Ramos (cell line): ENCODE data around the gene NAV2.

Experiments used
- in situ Hi-C: fragments of 300-500 bp; cut with MboI; formaldehyde crosslinking; loops from one replicate; pipeline ENCODE4 v1.14.3; 2022; ENCODE audit warnings: low sequenced_read_pairs; ENCODE audit not compliant: unreplicated experiment

Gene NAV2, protein sequence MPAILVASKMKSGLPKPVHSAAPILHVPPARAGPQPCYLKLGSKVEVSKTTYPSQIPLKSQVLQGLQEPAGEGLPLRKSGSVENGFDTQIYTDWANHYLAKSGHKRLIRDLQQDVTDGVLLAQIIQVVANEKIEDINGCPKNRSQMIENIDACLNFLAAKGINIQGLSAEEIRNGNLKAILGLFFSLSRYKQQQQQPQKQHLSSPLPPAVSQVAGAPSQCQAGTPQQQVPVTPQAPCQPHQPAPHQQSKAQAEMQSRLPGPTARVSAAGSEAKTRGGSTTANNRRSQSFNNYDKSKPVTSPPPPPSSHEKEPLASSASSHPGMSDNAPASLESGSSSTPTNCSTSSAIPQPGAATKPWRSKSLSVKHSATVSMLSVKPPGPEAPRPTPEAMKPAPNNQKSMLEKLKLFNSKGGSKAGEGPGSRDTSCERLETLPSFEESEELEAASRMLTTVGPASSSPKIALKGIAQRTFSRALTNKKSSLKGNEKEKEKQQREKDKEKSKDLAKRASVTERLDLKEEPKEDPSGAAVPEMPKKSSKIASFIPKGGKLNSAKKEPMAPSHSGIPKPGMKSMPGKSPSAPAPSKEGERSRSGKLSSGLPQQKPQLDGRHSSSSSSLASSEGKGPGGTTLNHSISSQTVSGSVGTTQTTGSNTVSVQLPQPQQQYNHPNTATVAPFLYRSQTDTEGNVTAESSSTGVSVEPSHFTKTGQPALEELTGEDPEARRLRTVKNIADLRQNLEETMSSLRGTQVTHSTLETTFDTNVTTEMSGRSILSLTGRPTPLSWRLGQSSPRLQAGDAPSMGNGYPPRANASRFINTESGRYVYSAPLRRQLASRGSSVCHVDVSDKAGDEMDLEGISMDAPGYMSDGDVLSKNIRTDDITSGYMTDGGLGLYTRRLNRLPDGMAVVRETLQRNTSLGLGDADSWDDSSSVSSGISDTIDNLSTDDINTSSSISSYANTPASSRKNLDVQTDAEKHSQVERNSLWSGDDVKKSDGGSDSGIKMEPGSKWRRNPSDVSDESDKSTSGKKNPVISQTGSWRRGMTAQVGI (N-terminal part only)

DNA sequence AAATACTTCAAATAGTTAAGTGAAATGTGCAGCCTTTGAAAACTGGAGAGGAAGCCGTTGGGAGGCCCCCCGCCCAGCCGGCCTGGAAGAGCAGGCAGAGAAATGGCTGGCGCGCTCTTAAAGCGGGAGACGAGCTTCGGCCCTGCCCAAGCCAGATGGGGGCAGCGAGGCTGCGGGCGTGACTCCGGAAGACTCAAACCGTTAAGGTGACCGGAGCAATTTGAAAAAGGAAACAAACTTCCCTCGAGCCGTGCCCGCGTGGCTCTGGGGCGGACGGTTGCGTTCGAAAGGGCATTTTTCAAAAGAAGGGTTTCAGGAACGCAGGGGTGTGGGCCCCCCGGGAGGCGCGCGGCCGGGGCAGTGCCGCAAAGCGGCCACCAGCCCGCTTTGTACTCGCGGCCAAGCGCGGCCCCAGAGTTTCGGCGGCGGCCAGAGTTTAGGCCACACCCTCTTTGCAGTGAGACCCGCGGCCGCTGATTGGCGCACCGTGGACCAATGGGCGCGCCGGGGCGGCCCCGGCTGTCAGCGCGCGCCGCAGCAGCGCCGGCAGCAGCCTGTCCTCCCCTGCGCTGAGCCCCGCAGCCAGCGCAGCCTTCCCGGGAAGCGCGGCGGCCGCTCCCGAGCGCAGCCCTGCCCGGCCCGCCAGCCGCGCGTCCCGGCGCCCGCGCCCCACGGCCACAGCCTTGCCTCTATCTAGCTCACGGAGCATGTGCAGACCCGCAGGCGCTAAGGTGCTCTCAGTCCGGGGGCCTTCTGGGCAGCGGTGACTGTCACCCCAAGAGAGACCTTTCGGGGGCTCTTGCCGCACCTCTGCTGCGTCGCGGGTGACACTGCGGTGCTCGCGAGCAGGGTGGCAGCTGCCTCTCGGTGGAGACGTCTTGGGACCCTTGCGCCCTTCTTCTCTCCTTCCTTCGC lies at the start of gene NAV2:
Gene NAV2, plus strand, starts transcription at position 557 of the 915 bp plus-strand sequence. CDS start 859 bp downstream, outside the sequence.
- in situ Hi-C loops, result no loop called here

DNA sequence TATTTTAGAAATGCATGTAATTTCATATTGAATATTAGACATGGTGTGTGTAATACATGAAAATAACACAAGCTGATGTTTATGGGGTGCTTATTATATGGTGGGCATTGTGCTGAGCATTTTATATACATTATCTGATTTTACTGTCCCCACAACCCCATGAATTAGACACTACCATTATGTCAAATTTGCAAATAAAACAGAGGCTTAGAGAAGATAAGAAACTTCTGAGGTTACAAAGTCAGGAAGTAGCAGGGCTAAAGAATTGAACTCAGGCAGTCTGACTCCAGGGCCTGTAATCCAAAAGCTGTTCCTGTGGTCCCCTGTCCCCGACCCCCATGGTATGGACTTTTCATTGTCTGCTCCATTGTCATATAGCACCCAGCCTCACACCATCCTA lies 49.4 kb upstream of the NAV2 start:
- in situ Hi-C loops, result no loop called here

DNA sequence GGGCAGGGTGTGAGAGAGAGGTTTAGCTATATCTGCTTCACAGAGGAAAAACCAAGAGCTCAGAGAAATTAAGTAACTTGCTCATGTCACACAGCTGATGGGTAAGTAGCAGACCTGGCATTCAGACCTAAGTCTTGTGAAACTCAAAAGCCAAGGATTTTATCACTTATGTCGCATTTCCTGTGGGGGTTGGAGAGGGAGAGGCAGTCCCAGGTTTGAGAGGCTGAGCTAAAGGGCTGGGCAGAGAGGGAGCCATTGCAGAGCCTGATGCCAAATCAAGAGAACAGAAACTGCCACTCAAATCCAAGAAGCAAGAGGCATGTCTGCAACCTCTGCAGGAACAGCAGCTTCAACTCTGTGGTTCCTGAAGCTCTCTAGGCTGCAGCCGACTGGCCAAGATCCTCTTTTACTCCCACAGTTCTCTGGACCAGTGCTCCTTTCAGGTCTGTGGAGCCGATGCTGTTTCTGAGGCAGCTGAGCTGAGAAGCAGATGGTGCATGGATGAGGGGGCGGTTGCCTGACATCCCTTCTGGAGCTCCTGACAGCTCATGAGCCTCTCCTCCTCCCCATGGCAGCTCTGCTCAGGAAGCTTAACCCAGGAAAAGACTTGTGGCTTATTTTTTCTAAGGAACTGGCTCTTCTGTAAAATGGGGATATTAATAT lies 47.6 kb upstream of the NAV2 start:
- in situ Hi-C loops, result no loop called here

DNA sequence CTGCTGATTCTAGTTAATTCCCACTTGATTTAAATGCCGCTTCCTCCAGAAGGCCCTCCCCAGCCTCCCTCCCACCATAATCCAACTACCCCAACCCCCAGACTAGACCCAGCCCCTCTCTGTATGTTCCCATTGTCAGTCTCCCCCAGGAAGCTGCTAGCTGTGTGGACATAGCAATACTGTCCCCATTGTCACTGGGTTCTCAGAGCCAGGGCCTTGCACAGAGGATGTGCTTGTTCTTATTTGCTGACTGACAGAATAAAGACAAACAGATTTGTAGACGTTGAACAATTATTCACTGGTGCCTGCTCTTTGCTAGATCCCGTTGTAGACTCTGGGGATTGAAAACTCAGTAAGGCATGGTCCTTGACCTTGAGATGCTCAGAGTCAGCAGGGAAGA lies 45.7 kb upstream of the NAV2 start:
- in situ Hi-C loops, result no loop called here

DNA sequence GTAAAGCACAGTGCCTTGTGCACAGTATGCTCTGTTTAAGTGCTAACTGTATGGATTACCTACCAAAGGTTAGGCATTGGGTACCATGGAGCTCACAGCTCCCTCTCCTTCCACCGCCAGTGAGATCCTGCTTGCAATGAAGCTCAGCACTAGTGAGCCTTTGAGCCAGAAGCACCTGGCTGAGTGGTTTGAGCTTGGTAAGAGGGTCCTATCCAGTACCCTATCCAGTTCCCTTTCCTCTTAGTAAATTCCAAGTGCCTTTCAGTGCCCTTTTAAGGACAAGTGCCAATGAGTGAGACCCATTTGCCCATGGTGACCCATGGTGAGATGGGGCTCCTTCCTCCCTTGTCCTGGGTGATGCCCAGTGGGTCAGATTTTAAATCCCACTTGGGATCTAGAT lies 43.1 kb upstream of the NAV2 start:
- in situ Hi-C loops, result no loop called here

DNA sequence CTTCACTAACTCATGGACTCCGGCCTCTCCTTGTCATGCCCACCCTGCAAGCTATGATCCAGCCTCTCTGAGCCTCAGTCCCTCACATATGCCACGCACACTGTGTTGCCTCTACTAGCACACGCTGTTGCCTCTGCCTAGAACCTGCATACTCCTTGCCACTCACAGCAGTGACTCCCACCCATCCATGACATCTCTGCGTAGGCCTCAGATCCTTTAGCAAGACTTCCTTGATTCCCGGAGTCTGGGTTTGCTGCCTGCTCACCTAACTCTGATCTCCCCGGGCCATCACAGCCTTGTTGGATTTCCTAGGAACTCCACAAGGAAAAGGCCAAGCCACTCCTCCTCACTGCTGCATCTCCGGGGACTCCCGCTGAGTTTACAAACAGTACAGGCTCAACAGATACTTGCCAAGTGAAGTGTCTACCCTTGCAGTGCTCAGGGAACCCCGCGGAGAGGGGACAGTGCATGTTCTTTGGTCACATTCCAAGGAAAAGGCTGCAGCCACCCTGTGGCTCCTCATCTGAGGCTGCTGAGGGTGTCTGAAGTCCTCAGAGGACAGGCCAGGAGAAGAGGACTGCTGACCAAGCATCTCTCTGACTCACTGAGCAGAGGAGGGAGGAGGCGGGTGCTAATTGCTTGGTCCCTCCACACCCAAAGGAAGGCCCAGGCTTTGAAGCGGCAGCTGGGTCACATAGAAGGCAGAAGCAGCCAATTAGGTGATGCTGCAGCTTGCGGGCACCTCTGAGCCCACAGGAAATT lies 42.4 kb upstream of the NAV2 start:
- in situ Hi-C loops, result no loop called here

DNA sequence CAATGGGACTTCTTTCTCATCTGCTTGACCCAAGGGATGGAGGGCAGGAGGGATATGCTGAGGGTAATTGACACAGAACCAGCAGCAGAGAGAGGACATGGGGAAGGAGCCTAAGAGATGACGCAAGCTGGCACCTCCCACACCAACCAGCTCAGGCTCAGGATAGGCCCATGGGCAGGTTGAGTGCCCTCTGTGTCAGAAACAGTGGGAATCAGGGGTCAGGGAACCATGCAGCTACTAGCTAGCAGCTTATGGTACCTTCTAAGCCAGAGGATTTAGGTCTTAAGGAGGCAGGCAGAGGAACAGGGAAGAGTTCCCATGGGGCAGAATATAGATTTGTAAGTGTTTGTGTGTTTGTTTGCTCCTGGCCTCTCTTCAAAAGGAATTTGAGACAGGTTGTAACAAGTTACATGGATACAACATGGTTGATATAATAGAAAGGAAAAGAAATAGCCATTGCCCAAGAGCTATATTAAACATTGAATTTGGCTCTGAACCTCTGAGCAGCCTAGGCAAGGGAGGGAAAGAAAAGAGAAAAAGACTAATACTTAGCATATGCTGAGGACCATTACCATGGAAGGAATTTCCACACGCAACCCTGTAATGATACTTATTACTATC lies 39.9 kb upstream of the NAV2 start:
- in situ Hi-C loops, result no loop called here

DNA sequence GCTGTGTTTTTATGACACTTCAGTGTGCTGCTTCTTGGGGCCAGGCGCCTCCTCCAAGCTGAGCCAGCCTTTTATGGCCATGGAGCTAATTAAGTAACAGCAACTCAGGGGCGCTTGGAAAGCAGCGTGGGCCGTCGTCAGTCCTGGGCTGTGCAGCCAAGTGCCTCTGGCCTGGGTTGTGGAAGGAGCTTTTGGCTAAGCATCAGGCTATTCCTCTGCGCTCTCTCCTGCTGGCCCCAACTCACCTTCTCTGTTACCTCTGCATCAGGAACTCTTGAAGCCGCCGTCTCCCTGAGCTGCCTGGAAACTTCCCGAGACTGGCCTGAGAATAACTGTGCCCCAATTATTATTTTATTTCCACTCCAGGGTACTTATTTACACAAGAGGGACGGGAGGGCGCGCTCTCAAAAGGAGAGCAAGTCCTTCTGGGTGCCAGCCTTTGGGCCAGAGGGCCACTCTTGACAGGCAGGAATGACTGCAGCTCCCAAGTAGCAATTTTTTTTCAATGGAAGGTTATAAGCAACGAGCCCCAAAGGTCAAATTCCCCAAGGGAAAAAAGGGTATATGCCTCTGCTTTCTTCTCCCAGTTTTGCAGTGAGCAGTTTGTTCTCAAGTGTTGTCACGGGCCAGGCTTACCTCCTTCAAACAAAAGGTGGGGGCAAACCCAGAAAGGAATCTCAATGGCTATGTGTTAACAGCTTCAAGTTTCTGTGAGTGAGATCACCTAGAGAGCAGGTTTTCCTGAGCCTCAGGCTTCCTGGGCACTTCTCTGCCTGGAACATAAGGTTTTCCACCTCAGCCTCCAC lies 38.5 kb upstream of the NAV2 start:
- in situ Hi-C loops, result no loop called here

DNA sequence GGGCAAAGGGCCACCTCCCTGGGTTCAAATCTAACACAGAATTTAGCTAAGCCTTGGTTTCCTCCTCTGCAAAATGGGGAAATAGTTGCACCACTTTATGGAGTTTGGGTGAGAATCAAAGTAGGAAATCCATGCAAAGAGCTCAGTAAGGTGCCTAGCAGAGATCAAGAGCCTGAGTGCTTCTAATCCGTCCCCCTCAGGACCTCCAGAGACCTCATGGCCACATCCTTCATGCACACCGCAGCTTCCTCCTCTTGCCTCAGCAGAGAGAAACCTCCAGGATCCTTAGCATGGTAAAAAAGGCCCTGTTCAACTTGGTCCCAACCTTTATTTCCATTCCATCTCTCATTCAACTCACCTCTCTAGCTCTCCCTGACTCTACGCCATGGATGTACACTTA lies 37.8 kb upstream of the NAV2 start:
- in situ Hi-C loops, result no loop called here

DNA sequence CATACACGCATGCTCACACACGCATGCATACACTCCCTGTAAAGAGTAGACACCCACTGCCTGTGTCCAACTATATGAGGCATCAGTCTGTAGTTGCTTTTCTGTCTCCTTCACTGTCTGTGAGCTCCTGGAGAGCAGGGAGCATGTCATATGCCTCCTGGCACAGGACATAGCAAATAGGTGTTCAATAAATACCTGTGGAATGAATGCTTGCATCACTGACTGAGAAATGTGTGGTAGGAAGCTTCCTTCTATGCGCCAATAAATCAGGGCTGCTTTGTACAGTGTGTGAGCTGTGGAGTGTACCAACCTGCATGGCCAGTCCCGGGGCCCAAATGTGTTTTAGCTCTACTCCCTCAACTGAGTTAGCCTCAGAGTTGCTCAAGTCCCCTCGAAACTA lies 37.2 kb upstream of the NAV2 start:
- in situ Hi-C loops, result no loop called here

DNA sequence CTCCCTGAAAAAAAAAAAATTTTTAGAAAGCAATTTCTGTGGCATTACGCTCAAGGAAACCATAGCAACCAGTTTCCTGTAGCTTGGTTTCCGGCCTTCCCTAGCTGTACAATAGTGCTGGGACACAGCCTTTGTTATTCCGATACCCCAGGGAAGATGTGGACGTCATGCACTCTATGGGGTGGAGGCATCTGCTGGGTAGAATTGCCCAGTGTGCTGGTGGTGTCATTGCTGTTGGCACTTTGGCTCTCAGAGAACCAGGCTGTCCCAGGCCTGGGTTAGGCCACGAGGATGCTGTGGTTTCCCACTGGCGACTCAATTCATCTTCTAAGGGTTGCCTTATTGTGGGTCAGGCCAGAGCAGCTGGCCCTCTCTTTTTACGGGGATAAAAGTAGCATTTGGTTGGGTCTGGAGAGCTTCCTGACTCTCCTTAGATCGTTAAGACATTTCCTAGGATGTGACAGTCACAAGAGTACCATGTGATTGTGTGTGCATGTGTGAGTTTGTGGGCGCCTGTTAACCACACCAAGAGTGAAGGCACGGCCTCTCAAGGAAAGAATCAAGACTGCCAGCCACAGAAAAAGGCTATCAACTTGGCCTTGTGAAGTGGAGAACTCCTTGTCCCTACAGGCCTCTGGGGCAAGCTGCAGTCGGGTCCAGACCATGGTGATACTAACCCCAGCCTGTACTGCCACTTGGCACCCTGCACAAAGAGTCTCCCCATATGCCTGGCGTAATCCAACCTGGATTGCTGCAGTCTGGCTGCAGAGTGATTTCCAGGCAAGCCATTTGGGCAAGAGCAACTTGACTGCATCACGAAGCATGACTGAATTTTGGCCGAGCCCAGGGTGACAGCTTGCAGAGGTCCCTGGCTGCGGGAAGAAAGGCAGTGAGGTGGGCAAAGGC lies 35.9 kb upstream of the NAV2 start:
- in situ Hi-C loops, result no loop called here

DNA sequence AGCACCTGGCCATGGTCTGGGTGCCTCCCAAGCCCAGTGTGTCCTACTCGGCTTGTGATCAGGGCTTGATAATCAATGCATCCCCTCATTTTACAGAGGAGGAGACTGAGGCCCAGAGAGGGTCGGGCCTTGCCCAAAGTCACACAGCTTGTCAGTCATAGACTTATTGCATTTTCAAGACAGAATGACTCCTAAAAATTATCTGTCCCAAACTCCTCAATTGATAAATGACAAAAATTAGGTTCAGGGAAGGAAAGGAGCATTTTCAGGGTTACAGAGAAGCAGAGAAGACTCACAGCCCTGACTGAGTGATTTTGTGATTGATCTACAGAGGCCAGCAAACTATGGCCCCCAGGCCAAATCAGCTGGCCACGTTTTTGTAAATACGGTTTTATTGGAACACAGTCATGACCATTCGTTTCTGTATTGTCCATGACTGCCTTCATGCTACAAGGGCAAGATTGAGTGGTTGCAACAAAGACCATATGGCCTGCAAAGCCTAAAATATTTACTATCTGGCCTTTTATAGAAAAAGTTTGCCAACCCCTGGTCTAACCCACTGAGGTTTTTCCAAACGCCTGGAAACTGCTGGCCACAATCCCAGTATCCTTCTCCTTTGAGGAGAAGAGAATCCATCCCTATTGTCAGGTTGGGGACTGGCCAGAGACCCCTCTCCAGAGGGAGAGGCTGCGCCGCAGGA lies 35.1 kb upstream of the NAV2 start:
- in situ Hi-C loops, result no loop called here

DNA sequence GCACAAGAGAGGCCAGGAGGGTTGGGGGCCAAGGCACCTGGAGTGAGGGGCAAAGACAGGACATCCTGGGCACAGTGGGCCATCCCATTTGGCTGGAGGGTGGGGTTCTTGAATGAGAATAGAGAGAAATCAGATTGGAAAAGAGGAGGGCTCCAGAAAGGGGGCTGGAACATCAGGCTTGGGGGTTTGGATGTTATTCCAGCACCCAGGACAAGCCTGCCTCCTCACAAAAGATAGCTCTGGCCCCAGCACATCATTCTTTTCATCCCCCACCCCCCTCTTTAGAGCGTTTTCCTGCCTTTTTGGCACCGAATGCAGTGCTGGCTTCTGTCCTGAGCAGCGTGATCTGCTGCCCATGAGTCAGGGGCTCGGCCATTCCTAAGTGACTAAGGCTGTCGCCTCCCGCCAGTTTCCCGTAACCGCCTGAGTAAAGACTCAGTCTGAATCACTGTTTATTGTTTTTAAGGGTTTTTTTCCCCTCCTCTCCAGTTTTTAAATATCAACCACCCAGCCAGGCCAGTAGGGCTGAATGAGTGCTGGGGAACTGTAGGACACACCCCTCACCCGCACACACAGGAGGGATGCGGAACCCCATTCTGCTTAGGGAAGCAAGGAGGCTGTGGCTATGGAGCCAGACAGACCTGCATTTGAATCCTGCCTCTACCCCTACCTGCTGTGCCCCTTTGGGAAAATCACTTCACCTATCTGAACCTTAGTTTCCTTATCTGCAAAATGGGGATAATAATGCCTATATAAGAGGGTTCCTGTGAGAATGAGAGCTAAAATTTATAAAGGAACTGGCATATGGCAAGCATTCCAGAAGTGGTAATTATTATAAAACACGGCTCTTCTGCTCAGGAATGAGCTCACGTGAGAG lies 32.4 kb upstream of the NAV2 start:
- in situ Hi-C loops, result no loop called here

DNA sequence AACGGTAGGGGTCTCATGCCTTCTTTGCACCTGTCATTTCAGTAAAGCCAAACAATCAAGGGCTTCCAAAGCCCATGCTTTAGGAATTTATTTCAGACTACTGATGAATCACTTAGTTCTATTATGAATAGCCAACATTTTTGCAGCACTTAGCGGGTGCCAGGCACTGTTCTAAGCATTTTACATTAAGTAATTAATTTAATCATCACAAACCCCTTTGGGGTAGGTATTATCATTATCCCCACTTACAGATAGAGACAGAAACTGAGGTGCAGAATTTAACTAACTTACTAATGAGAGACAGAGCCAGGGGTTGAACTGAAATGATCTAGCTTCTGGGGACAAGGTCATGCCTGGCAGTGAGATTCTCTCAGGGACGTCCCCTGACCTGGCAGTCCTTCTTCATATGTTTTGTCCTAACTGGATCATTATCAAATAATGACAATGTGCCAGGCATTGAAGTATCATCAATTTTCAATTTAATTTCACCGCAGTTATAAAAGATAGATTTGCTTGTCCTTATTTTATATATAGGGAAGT lies 31.7 kb upstream of the NAV2 start:
- in situ Hi-C loops, result no loop called here
